ENCODE results near the gene SLC45A1.

SLC45A1 gene

DNA sequence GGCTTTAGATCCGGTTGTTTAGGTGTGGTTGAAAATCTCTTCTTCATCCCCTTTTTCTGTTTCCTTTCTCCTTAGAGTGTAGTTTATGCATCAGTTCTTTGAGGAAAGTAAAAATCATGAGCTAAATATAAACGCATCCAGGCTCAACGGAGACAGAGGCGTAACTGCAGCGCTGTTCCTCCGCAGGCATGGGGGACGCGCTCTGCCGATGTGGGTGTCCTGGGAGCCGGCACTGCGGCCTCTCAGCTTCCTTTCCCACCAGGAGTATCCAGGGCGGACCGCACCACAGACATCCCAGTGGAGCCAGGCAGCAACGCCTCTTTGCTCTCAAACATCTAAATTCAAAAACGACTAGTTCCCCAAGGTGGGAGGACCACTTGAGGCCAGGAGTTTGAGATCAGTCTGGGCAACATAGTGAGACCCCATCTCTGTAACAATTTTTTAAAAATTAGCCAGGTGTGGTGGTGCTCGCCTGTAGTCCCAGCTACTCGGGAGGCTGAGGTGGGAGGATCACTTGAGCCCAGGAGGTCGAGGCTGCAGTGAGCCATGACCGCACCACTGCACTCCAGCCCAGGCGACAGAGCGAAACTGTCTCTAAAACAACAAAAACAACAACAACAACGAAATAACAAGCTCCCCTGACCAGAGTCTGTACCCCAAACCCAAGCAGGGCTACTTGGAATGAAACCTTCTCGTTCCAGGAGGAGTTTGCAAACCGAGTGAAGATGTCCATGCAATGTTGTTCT is 16.4 kb downstream of the SLC45A1 start:
- DNase-seq (ENCODE audit: low read depth, low spot score) = no peak
- no peak overlapping the region for H3K27ac ChIP-seq

DNA sequence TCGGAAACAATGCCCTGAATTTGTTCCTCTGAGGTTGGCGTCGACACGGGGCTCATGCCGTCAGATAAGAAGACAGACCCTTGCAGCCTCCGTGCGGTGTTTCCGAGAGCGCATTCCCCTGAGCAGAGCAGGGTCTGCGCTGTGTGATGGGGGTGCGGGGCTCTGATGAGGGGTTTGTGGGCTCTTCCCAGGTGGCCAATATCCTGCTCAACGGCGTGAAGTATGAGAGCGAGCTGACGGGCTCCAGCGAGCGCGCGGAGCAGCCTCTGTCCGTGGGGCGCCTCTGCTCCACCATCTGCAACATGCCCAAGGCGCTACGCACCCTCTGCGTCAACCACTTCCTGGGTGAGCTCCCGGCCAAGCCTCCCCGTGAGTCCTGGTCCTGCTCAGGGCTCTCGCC is 17.3 kb downstream of the SLC45A1 start:
- no peak for DNase-seq (ENCODE audit: low read depth, low spot score)
- H3K27ac ChIP-seq = no peak overlapping the region

- no peak for DNase-seq (ENCODE audit: low read depth, low spot score)
- H3K27ac ChIP-seq = no peak overlapping the region
These were observed 20.0 kb downstream of the SLC45A1 start for GRCh38 chr1:8337776-8338525.

DNA sequence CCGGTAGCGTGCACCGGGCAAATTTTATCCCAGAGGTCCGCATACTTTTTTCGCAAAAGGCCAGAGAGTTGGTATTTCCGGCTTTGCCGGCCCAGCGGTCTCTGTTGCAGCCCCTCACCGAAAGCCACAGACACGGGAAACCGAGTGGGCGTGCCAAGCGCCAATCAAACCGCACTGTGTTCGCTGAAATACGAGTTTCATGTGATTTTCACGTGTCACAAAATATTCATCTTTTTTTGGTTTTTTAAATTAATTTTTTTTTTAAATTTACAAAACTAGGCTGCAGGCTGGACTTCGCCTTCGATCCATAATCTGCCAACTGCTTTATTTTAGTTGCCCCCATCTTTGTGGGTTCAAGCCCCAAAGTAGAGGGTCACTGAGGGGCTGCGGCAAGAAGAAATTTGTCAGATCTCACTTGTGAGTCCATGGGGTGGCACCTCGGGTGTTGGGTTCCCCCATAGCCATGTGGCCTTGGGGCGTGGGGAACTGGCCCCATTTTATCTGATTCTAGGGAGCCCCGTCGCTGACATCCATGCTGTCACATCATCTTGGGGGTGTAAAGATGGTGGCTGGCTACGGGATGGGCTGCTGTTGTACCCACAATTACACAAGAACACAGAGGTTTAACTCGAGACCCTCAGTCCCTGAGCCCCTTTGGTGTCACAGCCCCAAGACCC is 20.8 kb downstream of the SLC45A1 start:
- DNase-seq (ENCODE audit: low read depth, low spot score) = no peak
- H3K27ac ChIP-seq = no peak overlapping the region

DNA sequence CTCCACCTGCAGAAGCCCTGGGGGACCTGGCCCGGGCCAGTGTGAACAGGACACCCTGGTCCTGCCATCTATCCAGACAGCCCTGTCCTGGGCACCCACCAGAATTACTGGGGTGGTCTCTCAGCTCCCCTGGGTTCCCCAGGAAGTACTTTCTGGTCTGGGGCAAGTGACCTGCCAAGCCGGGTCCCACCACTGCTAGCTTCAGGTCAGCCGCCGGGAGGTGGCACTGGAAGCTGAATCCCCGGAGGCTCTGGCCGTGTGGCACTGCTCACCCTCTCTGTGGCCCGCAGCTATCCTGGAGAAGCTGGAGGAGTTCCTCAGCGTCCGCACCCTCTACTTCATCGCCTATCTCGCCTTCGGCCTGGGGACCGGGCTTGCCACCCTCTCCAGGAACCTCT is 21.3 kb downstream of the SLC45A1 start:
- H3K27ac ChIP-seq = no peak overlapping the region
- DNase-seq (ENCODE audit: low read depth, low spot score) = no peak

GRCh38 chr1:8340448-8340847 is 22.5 kb downstream of the SLC45A1 start:
- no peak overlapping the region for H3K27ac ChIP-seq
- DNase-seq (ENCODE audit: low read depth, low spot score) = no peak

DNA sequence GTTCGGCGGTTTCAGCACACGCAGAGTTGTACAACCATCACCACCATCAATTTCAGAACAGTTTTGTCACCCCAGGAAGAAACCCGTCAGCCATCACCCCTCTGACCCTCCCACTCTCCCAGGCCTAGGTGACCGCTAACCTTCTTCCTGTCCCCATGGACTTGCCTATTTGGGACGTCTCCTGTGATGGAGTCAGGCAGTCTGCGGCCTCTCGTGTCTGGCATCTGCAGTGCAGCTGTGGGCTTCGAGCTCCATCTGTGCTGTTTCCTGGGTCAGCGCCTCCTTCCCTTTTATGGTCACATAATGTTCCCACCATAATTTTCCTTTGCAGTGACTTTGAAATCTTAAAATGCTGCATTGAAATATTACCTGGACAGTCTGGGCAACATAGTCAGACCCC is 24.4 kb downstream of the SLC45A1 start:
- no peak for DNase-seq (ENCODE audit: low read depth, low spot score)
- H3K27ac ChIP-seq = no peak overlapping the region

- no peak overlapping the region for H3K27ac ChIP-seq
- no peak for DNase-seq (ENCODE audit: low read depth, low spot score)
These were observed 25.1 kb downstream of the SLC45A1 start for GRCh38 chr1:8343044-8343443.

DNA sequence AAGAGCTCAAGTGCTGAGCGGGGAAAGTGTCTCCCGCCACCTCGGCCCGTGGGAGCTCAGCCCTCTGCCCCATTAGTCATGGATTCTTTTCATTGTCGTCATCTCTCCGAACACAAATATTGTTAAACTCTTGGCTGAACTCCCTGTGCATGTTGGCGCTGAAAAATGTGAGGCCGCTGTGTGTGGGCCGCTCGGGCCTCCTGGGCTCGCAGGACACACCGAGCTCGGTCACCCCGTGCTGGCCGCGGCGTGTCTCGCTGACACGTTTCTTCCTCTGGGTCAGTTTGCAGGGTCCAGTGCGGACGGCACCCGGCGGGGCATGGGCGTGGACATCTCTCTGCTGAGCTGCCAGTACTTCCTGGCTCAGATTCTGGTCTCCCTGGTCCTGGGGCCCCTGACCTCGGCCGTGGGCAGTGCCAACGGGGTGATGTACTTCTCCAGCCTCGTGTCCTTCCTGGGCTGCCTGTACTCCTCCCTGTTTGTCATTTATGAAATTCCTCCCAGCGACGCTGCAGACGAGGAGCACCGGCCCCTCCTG is 25.6 kb downstream of the SLC45A1 start:
- H3K27ac ChIP-seq = peak overlapping the region; percentile 16
- DNase-seq (ENCODE audit: low read depth, low spot score) = peak; percentile 33

GRCh38 chr1:8344893-8345507 is 27.1 kb downstream of the SLC45A1 start:
- no peak overlapping the region for H3K27ac ChIP-seq
- no peak for DNase-seq (ENCODE audit: low read depth, low spot score)

DNA sequence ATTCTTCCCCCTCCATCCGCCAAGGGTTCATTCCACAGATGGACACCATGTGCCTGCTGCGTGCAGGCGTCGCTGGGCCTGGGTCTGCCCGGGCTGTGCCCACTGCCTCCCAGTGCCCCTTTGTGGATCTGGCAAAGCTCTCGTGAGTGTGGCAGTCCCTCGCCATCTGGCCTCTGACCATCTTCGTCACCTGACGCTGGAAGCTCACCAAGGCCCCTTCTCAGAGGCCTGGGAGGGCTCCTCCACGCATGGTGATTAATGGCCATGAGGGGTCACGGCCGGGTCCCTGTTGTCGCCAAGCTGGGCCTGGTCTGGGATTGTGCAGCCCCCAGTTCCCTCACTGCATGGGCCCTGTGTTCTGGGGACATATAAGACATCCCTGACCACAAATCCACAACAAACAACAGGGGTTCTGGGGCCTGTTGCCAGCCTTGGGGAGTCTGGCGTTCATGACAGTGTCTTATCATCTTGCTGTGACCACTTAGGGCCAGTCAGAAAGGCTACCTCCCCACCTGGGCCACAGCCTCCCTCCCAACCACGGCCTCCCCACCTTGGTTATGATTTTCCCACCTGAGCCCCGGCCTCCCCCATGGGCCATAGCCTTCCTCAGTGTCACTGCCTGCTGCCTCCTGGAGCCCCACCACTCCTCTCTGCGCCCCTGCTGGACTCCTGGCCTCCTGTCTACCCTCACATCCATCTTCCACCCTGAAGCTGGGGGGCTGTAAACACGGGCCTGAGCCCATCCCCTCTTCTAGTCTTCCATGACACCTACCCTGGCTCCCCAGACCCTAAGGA is 27.9 kb downstream of the SLC45A1 start:
- no peak for DNase-seq (ENCODE audit: low read depth, low spot score)
- H3K27ac ChIP-seq = no peak overlapping the region

GRCh38 chr1:8347635-8348034 is 29.7 kb downstream of the SLC45A1 start:
- DNase-seq (ENCODE audit: low read depth, low spot score) = no peak
- H3K27ac ChIP-seq = no peak overlapping the region

DNA sequence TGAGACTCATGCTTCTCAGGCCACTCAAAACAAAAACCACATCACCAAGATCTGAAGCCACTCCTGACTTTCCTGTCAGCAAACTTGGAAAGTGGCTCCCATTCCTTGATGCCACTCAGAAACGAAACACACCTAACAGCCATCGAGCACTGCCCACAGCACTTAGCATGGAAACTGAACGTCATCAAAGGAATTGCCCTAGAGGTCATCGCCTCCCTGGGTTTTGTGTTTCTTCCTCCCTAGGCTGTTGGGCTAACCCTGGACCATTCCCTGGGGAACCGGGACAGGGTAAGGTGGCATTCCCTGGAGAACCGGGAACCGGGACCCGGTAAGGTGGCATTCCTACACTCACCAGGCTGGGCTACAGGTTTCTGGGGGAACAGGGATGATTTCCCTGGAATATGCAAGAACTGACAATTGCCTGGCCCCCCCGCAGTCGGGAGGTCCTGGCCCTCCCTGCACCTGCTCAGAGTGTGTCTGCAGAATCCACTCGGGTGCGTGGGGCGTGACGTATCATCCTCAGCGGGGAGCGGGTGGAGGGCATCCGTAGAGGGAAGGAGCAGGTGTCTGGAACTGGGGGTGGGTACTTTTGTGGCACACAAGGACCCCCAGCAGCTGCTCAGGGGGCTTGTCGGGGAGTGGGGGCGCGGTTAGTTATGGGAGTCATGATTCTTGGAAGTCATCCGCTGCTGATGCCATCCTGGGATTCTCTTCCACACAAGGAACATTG is 30.3 kb downstream of the SLC45A1 start:
- H3K27ac ChIP-seq = no peak overlapping the region
- no peak for DNase-seq (ENCODE audit: low read depth, low spot score)

DNA sequence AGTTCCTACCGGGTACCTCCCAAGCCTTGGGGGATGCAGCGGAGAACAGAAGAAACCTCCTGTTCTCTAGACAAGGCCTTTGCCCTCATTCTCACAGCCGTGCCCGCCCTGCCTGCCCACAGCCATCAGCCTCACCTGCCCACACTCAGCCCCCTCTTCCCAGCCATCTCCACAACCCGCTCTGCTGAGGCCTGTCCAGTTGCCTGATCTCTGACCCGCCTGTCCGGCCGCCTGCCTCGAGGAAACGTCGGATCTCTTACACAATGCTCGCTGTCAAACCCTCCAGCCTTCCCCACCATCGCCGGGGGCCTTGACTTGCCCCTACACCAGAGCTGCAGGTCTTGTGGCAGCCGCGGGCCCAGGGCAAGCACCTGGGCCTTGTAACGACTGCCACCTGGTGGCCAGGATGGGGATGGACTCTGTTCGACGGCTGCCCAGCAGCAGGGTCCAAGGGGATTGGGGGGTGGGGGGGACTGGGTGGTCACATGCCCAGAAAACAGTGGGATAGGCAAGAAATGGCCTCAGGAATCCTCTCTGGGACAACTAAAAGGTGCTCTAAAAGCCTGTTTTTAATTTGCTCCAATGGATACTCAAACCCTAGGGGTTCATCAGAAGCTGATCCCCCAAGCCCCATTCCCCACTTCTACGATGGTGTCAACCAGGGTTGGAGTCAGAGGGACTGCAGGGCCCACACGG is 31.0 kb downstream of the SLC45A1 start:
- no peak for DNase-seq (ENCODE audit: low read depth, low spot score)
- no peak overlapping the region for H3K27ac ChIP-seq

- H3K27ac ChIP-seq = no peak overlapping the region
- DNase-seq (ENCODE audit: low read depth, low spot score) = no peak
These were observed 31.6 kb downstream of the SLC45A1 start for GRCh38 chr1:8349473-8349865.

DNA sequence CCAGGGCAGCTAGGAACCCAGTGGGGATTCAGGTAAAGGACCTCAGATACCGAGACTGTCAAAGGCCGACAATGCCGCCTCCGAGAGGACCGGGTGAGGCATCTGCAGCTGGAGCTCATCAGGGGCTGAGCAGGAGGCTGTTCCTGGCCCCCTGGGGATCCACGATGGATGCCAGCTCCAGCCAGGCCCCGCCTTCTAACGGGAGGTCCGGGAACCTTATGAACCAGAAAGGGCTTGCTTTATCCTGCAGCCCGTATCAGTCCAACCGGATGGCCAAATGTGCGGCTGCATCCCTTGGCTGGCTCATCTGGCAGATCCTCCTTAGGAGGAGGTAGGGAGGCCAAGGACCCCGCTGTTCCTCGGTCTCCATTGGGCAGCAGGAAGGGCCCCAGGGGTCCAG is 32.0 kb downstream of the SLC45A1 start:
- no peak for DNase-seq (ENCODE audit: low read depth, low spot score)
- no peak overlapping the region for H3K27ac ChIP-seq

- no peak overlapping the region for H3K27ac ChIP-seq
- no peak for DNase-seq (ENCODE audit: low read depth, low spot score)
These were observed 33.2 kb downstream of the SLC45A1 start for GRCh38 chr1:8350914-8351684.
